Fibroblast of villous mesenchyme (primary cell): Measurements from ENCODE around the gene LEMD3. TPM values are rescaled to one million over a fixed set of nuclear protein-coding genes. Genes with fewer than 3 reads are reported as not detected.

Source experiments
- DNase-seq: peaks from one replicate; pipeline ENCODE4 v3.0.0-alpha.2; 2010; ENCODE audit warnings: low read depth
- H3K4me3 ChIP-seq: 2 replicates; pipeline ENCODE4 v1.5.1; 2011; ENCODE audit warnings: low read depth, mild to moderate bottlenecking, low read length
- CTCF ChIP-seq: IDR thresholded peaks from 2 replicates; pipeline ENCODE4 v1.5.1; 2012; ENCODE audit warnings: low read depth, mild to moderate bottlenecking, low read length; ENCODE audit not compliant: insufficient read depth
- total RNA-seq: library from RNA; depleted of rRNA; stranded (reverse); fragments of >200 nt; gene quantifications from 2 replicates; pipeline ENCODE4 v1.2.3, GENCODE V29; 2012

LEMD3 gene
- total RNA-seq, 1 donor, result 32.0 TPM

GRCh38 chr12:65125975-65126374 is 43.4 kb upstream of the LEMD3 start:
- TF ChIP-seq CTCF, result no peak
- H3K4me3 ChIP-seq, result no peak overlapping the region
- no peak for DNase-seq

DNA sequence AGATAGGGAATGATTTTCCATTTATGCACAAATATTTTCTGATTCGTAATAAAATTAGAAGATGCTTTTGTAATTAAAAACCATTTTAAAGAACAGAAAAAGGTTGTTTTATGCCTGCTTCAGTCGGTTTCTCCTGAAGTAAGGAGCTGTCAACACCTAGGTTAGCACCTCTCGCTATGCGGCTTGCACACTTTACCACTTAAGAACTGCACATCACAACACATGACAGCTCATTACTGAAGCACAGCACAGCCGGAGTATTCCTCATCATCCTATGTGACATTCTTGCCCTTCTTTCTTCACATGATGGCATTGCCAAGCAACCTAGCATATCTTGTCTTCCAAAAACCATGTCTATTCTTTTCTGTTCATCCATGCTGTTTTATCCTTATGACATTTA is 42.9 kb upstream of the LEMD3 start:
- DNase-seq, result no peak
- no peak for TF ChIP-seq CTCF

DNA sequence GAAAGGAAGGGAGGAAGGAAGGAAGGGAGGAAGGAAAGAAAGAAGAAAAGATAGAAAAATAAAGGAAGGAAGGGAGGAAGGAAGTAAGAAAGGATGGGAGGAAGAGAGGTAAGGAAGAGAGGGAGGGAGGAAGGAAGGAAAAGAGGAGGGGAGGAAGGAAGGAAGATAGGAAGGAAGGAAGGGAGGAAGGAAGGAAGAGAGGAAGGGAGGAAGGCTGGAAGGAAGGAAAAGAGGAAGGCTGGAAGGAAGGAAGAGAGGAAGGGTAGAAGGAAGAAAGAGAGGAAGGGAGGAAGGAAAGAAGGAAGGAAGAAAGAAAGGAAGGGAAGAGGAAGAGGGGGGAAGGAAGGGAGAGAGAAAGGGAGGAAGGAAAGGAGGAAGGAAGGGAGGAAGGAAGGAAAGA is 35.5 kb upstream of the LEMD3 start:
- no peak overlapping the region for H3K4me3 ChIP-seq
- no peak for DNase-seq
- no peak for TF ChIP-seq CTCF

More for the DNA sequence above, 42.9 kb upstream of the LEMD3 start:
- H3K4me3 ChIP-seq, result no peak overlapping the region

GRCh38 chr12:65139389-65139788 is 30.0 kb upstream of the LEMD3 start:
- DNase-seq, result no peak
- no peak overlapping the region for H3K4me3 ChIP-seq
- TF ChIP-seq CTCF, result no peak

GRCh38 chr12:65140738-65141137 is 28.6 kb upstream of the LEMD3 start:
- no peak for TF ChIP-seq CTCF
- H3K4me3 ChIP-seq, result no peak overlapping the region
- no peak for DNase-seq

DNA sequence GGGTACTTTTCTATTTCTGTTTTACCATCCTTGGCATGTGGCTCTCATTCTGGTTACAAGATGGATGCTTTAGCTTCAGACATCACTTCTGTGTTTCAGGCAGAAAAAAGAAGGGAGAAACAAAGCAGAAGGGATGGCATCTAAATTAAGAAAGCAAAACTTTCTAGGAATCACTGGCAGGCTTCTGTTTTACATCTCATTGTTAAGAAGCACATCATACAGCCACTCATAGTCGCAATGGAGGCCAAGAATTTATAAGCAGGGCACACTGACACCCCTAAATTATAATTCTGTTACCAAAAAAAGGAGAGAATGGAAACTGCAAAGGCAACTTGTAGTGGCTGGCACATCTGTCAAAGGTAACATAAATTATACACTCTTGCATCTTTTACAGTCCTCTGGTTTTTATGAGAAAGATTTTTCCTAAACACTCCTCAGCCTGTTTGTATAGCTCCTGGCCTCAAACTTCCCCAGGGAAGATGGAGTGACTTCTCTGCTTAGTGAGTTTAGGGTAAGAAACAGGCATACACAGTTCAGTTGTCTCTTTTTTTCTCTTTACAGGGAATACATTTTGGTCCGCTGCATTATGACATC is 22.0 kb upstream of the LEMD3 start:
- no peak for DNase-seq
- no peak for TF ChIP-seq CTCF

GRCh38 chr12:65152012-65152411 is 17.4 kb upstream of the LEMD3 start:
- no peak for DNase-seq
- TF ChIP-seq CTCF, result no peak
- no peak overlapping the region for H3K4me3 ChIP-seq

More for the DNA sequence above, 22.0 kb upstream of the LEMD3 start:
- H3K4me3 ChIP-seq, result no peak overlapping the region
